SU-DHL-6 (cell line): Measurements from ENCODE around the gene SOCS2.
A peak's percentile ranks its signal among the peaks of the same experiment; 100 is the strongest.

ENCODE experiments used
- H2AFZ ChIP-seq: fragments of 200-600 bp; sonication (generic); 2 replicates; pipeline ENCODE4 v1.6.1; 2014; ENCODE audit warnings: low read depth, mild to moderate bottlenecking, moderate library complexity, mixed read lengths, antibody characterized with exemption, low read length; ENCODE audit not compliant: severe bottlenecking
- H3F3A ChIP-seq: fragments of 200-600 bp; shearing (Covaris generic); 2 replicates; pipeline ENCODE4 v1.6.0; 2016; ENCODE audit warnings: antibody characterized with exemption, mild to moderate bottlenecking; ENCODE audit not compliant: insufficient read depth
- H3K27ac ChIP-seq: fragments of 200-600 bp; sonication (generic); 2 replicates; pipeline ENCODE4 v1.5.1; 2016; ENCODE audit warnings: low read depth, mild to moderate bottlenecking, low read length, moderate library complexity, mixed read lengths
- H3K27me3 ChIP-seq: fragments of 200-600 bp; sonication (generic), shearing (Covaris generic); 2 replicates; pipeline ENCODE4 v1.6.0; 2014; ENCODE audit warnings: mild to moderate bottlenecking, low read length
- H3K36me3 ChIP-seq: fragments of 200-600 bp; sonication (generic); 2 replicates; pipeline ENCODE4 v1.6.1; 2014; ENCODE audit warnings: mild to moderate bottlenecking, low read length, mixed read lengths
- H3K4me2 ChIP-seq: fragments of 300-600, 200-600 bp; shearing (Covaris generic), sonication (generic); 2 replicates; pipeline ENCODE4 v1.6.0; 2014; ENCODE audit warnings: low read length, low read depth, mild to moderate bottlenecking; ENCODE audit not compliant: poor library complexity, severe bottlenecking
- H3K4me3 ChIP-seq: fragments of 200-600 bp; sonication (generic); 2 replicates; pipeline ENCODE4 v1.5.1; 2014; ENCODE audit warnings: antibody characterized with exemption, low read length, mild to moderate bottlenecking, mixed read lengths; ENCODE audit not compliant: insufficient read depth, poor library complexity, severe bottlenecking
- H3K79me2 ChIP-seq: fragments of 200-600 bp; sonication (generic); 2 replicates; pipeline ENCODE4 v1.6.1; 2014; ENCODE audit warnings: mild to moderate bottlenecking, low read length, moderate library complexity; ENCODE audit not compliant: insufficient read depth
- H3K9ac ChIP-seq: fragments of 200-600 bp; sonication (generic); 2 replicates; pipeline ENCODE4 v1.7.0; 2014; ENCODE audit warnings: mild to moderate bottlenecking, low read length
- H3K9me2 ChIP-seq: fragments of 200-600 bp; sonication (generic); replicated peaks from 2 replicates; pipeline ENCODE4 v1.6.1; 2014; ENCODE audit warnings: low read length; ENCODE audit not compliant: insufficient read depth
- H3K9me3 ChIP-seq: fragments of 200-600 bp; sonication (generic); 2 replicates; pipeline ENCODE4 v1.6.1; 2014; ENCODE audit warnings: low read length, mixed read lengths; ENCODE audit not compliant: insufficient read depth
- H4K20me1 ChIP-seq: fragments of 200-600 bp; sonication (generic); 2 replicates; pipeline ENCODE4 v1.6.1; 2014; ENCODE audit warnings: low read depth, mild to moderate bottlenecking, antibody characterized with exemption, low read length, moderate library complexity, mixed read lengths
- EZH2phosphoT487 ChIP-seq: fragments of 200-600 bp; sonication (generic), shearing (Covaris generic); conservative IDR thresholded peaks from 2 replicates; pipeline ENCODE4 v1.6.1; 2018; ENCODE audit warnings: mild to moderate bottlenecking, antibody characterized with exemption, low read length, moderate library complexity, mixed read lengths
- TF ChIP-seq, protein P1 (sequence below): fragments of 200-600 bp; sonication (generic); IDR thresholded peaks from one replicate; pipeline ENCODE4 v1.5.1; 2017; ENCODE audit warnings: antibody characterized with exemption, mild to moderate bottlenecking, low read length, moderate library complexity; ENCODE audit not compliant: insufficient read depth, poor library complexity, severe bottlenecking

Gene SOCS2

DNA sequence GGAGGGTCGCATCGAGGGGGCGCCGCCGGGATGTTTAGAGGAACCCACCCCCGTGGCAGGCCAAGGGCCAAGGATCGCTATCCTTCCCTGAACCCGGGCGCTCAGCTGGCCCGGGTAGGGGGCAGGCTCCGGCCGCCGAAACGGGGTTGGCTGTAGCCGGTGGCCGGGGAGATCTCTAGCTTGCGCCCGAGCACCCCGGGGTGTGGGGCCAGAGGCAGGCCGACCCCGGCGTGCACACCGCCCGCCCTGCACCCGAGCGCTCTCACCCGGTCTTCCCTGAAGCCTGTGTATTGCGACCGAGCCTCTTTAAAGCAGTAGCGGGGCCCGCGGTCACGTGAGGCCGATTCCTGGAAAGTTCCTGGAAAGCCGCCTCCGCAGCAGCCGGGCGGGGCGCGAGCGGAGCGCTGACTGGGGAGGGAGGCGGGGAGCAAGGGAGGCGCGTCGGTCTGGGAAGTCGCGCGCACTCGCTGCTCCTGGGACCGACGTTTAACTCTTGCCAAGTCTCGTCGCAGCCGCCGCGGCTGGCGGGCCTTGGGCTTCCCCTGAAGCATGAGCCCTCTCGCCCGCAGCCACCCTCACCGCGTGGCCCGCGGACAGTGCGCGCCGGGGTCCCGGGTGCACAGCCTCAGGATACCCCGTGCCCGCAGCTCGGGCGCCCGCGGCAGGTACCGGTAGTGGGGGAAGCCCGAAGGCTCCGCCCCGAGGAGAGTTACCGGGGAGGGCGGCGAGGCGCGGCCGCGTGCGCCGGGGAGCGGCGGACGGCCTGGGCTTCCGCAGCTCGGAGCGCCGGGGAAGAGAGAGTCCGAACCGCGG, 1.7 kb upstream of the SOCS2 start:
- Histone ChIP-seq H2AFZ (no peak overlapping the region), H3K9me2 (no peaks in the 10 kb centered on the region), H4K20me1 (no peaks in the 10 kb centered on the region), H3K79me2 (no peaks in the 10 kb centered on the region), H3K9me3 (no peaks in the 10 kb centered on the region), H3K27me3 (no peaks in the 10 kb centered on the region), H3K4me3 (peak overlapping the region; percentile 16), H3K27ac (no peak overlapping the region), H3K4me2 (peak overlapping the region; percentile 41), H3K36me3 (no peaks in the 10 kb centered on the region), H3F3A (no peaks in the 10 kb centered on the region), H3K9ac (no peak overlapping the region)
- TF ChIP-seq, protein P1, sequence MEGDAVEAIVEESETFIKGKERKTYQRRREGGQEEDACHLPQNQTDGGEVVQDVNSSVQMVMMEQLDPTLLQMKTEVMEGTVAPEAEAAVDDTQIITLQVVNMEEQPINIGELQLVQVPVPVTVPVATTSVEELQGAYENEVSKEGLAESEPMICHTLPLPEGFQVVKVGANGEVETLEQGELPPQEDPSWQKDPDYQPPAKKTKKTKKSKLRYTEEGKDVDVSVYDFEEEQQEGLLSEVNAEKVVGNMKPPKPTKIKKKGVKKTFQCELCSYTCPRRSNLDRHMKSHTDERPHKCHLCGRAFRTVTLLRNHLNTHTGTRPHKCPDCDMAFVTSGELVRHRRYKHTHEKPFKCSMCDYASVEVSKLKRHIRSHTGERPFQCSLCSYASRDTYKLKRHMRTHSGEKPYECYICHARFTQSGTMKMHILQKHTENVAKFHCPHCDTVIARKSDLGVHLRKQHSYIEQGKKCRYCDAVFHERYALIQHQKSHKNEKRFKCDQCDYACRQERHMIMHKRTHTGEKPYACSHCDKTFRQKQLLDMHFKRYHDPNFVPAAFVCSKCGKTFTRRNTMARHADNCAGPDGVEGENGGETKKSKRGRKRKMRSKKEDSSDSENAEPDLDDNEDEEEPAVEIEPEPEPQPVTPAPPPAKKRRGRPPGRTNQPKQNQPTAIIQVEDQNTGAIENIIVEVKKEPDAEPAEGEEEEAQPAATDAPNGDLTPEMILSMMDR, result no peak
- TF ChIP-seq EZH2phosphoT487, result peak; percentile 94; the same call in 1 of the 2 replicates

DNA sequence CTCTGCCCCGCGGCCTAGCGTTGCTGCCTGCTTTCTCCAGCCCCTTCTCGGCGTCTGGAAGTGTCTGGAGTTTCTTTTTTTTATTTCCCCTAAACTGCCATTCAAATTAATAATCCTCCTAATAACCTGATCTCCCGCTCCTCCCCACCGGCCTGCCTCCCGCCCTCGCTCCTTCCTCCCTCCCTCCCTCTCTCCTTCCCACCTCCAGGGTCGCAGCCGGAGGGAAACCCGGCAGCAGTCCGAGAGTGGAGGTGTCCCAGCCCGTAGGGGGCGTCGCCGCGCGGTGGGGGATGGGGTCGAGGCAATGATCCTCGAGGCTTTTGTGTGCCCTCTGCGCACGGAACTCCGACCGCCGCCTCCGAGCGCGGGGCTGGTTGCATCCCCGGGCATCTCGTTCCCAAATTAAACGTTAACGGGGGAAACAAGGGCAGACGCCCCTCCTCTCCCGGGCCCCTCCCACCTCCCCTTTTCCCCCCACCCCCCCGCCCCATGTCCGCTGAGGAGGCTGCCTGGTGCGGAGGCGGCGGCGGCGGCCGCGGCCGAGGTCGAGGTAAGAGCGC, 1.0 kb upstream of the SOCS2 start:
- Histone ChIP-seq H3K79me2 (no peaks in the 10 kb centered on the region), H3K27ac (no peak overlapping the region), H3K9ac (no peak overlapping the region), H3K4me3 (no peak overlapping the region), H4K20me1 (no peaks in the 10 kb centered on the region), H3F3A (no peaks in the 10 kb centered on the region), H3K9me2 (no peaks in the 10 kb centered on the region), H2AFZ (no peak overlapping the region), H3K4me2 (peak overlapping the region; percentile 41), H3K9me3 (no peaks in the 10 kb centered on the region), H3K27me3 (no peaks in the 10 kb centered on the region), H3K36me3 (no peaks in the 10 kb centered on the region)
- no peak for TF ChIP-seq EZH2phosphoT487
- TF ChIP-seq, protein P1, result no peak

DNA sequence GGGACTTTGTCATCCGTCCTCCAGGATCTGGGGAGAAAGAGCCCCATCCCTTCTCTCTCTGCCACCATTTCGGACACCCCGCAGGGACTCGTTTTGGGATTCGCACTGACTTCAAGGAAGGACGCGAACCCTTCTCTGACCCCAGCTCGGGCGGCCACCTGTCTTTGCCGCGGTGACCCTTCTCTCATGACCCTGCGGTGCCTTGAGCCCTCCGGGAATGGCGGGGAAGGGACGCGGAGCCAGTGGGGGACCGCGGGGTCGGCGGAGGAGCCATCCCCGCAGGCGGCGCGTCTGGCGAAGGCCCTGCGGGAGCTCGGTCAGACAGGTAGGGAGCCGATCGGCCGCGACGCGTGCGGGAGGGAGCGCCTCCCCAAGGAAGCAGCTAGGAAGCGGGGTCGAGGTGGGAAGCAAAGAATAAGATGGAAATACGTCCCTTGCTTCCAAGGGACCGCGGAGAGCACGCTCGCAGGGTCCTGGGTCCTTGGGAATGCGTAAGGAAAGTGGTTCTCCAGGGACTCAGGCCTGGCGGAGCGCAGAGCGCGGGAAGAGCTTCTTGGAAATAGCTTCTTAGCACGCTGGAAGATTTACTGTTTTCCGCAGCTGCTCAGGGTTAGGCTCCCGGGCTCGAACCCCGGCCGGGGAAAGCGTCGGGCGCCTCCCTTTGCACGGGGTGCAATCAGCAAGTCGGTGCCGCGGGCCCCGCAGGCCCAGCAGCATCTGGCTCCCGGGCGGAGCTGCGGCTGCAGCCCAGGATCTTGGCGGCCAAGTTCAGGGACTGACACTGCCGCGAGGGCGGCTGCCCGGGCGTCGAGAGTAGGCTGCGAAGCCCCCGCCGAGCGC, 457 bp downstream of the SOCS2 start:
- H2AFZ ChIP-seq, result no peak overlapping the region
- no peak overlapping the region for H3K27ac ChIP-seq
- H3K9me2 ChIP-seq, result no peaks in the 10 kb centered on the region
- no peaks in the 10 kb centered on the region for H3K9me3 ChIP-seq
- TF ChIP-seq EZH2phosphoT487, result no peak
- TF ChIP-seq, protein P1, result no peak
- no peak overlapping the region for H3K9ac ChIP-seq
- no peaks in the 10 kb centered on the region for H3K27me3 ChIP-seq
- no peaks in the 10 kb centered on the region for H3K36me3 ChIP-seq
- H3K79me2 ChIP-seq, result no peaks in the 10 kb centered on the region
- H3F3A ChIP-seq, result no peaks in the 10 kb centered on the region
- no peaks in the 10 kb centered on the region for H4K20me1 ChIP-seq
- H3K4me2 ChIP-seq, result no peak overlapping the region
- no peak overlapping the region for H3K4me3 ChIP-seq
